ENCODE data around the gene SLC16A12.

The SLC16A12 gene

GRCh38 chr10:89384474-89385340 lies 150.7 kb downstream of the SLC16A12 start:
- H3K27ac Mint-ChIP-seq = peak overlapping the region; percentile 11
- H3K9me3 Mint-ChIP-seq = no peaks in the 10 kb centered on the region
- H3K4me3 Mint-ChIP-seq = peak overlapping the region; percentile 28
- no peaks in the 10 kb centered on the region for H3K27me3 Mint-ChIP-seq
- H3K36me3 Mint-ChIP-seq = no peaks in the 10 kb centered on the region
- DNase-seq (ENCODE audit: low spot score in 2 of 2) (no peak), ATAC-seq (ENCODE audit: low read depth) (peak; percentile 91)
- H3K4me1 Mint-ChIP-seq = peaks cover 14% of the 10 kb centered on the region

DNA sequence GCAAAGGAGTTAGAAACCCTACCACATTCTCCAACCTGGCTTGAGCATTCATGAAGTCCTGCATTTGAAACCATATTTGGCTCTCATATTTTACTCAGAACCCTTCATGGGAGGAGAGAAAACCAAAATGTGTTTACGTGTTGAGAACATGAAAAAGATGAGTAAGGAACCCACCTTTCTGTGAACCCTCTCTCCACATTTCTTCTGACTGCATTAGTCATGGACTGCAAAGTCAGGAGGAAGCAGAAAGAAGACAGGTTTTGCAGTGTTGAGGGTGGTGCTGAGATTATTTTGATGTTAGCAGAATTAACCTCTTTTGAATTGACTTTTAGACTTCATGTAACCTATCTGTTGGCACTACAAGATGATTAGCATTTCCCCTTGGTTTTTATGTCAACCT lies 152.6 kb downstream of the SLC16A12 start:
- peaks cover 14% of the 10 kb centered on the region for H3K4me1 Mint-ChIP-seq
- no peak for ATAC-seq (ENCODE audit: low read depth)
- no peak overlapping the region for H3K4me3 Mint-ChIP-seq
- H3K27me3 Mint-ChIP-seq = no peaks in the 10 kb centered on the region
- DNase-seq (ENCODE audit: low spot score in 2 of 2) = no peak
- no peaks in the 10 kb centered on the region for H3K9me3 Mint-ChIP-seq
- no peaks in the 10 kb centered on the region for H3K36me3 Mint-ChIP-seq
- no peak overlapping the region for H3K27ac Mint-ChIP-seq
